ENCODE data around the gene ULBP3. TPM values are rescaled to one million over a fixed set of nuclear protein-coding genes. Genes with fewer than 3 reads are reported as not detected.

Gene ULBP3
- total and polyA plus RNA-seq, 9 of the 15 experiments (the other 6 are each of a cell fraction or from before 2014, with no cell fraction given): 0.25 to 0.33 TPM; not detected in 7

- TF ChIP-seq MGA (IDR thresholded peaks at IDR 0.05): no peak
- peak in 1 of 2 experiments; percentile 29 for TF ChIP-seq E2F6 (IDR thresholded peaks at IDR 0.05; ENCODE audit: borderline replicate concordance in 1 of 2, extremely low read depth in 1 of 2, insufficient read depth in 1 of 2, insufficient read length in 1 of 2, low read depth in 1 of 2, low read length in 1 of 2, poor library complexity in 1 of 2, severe bottlenecking in 1 of 2)
- no peak for TF ChIP-seq GATAD2A (IDR thresholded peaks at IDR 0.05)
- no peak for TF ChIP-seq BRF1 (IDR thresholded peaks at IDR 0.05; ENCODE audit: borderline replicate concordance, extremely low read depth, insufficient read length)
- TF ChIP-seq CBFA2T3 (IDR thresholded peaks at IDR 0.05): no peak
- TF ChIP-seq SP1 (CRISPR knock-in tag; IDR thresholded peaks at IDR 0.05): peak; percentile 60; the same call in 1 of the 2 replicates
- peak; percentile 73; the same call in 1 of the 2 replicates for TF ChIP-seq CTBP1 (IDR thresholded peaks at IDR 0.05; ENCODE audit: borderline replicate concordance)
- no peak for TF ChIP-seq ATF1 (CRISPR knock-in tag; IDR thresholded peaks at IDR 0.05)
- no peak; the same call in 1 of the 2 replicates for TF ChIP-seq ATF1 (tag; IDR thresholded peaks at IDR 0.05)
- peak; percentile 34; the same call in 1 of the 2 replicates for TF ChIP-seq TFAP4 (CRISPR knock-in tag; IDR thresholded peaks at IDR 0.05; ENCODE audit: borderline replicate concordance)
- TF ChIP-seq ZNF655 (CRISPR knock-in tag; IDR thresholded peaks at IDR 0.05): no peak
- TF ChIP-seq NRF1 (conservative IDR thresholded peaks at IDR 0.05 in 1 of 2, IDR thresholded peaks at IDR 0.05 in 1 of 2): peak; percentile 60 to 68
Observed at GRCh38 chr6:150072201-150072600, 3.3 kb upstream of the ULBP3 start (continued).
